ENCODE data around the gene ATP8B1.

Gene ATP8B1

GRCh38 chr18:57794951-57795728, 8.0 kb downstream of the ATP8B1 start:
- no peak overlapping the region for H3K27ac ChIP-seq
- no peak for DNase-seq (ENCODE audit: low read depth, low spot score)

GRCh38 chr18:57793302-57793986, 9.7 kb downstream of the ATP8B1 start:
- H3K27ac ChIP-seq: no peak overlapping the region
- no peak for DNase-seq (ENCODE audit: low read depth, low spot score)

GRCh38 chr18:57792631-57793301, 10.3 kb downstream of the ATP8B1 start:
- DNase-seq (ENCODE audit: low read depth, low spot score): no peak
- H3K27ac ChIP-seq: no peak overlapping the region

- H3K27ac ChIP-seq: no peak overlapping the region
- DNase-seq (ENCODE audit: low read depth, low spot score): no peak
Measured at GRCh38 chr18:57791911-57792310, 11.2 kb downstream of the ATP8B1 start.

GRCh38 chr18:57791192-57791591, 11.9 kb downstream of the ATP8B1 start:
- no peak overlapping the region for H3K27ac ChIP-seq
- DNase-seq (ENCODE audit: low read depth, low spot score): no peak

- no peak for DNase-seq (ENCODE audit: low read depth, low spot score)
- H3K27ac ChIP-seq: no peak overlapping the region
Measured at GRCh38 chr18:57790316-57790715, 12.8 kb downstream of the ATP8B1 start.

GRCh38 chr18:57789759-57790158, 13.4 kb downstream of the ATP8B1 start:
- DNase-seq (ENCODE audit: low read depth, low spot score): no peak
- H3K27ac ChIP-seq: no peak overlapping the region

- H3K27ac ChIP-seq: peak overlapping the region; percentile 24
- no peak for DNase-seq (ENCODE audit: low read depth, low spot score)
Measured at GRCh38 chr18:57789090-57789489, 14.0 kb downstream of the ATP8B1 start.

- H3K27ac ChIP-seq: no peak overlapping the region
Measured at GRCh38 chr18:57787068-57787685, 15.9 kb downstream of the ATP8B1 start.

GRCh38 chr18:57785751-57786437, 17.2 kb downstream of the ATP8B1 start:
- H3K27ac ChIP-seq: no peak overlapping the region
- DNase-seq (ENCODE audit: low read depth, low spot score): no peak

More at GRCh38 chr18:57787068-57787685, 15.9 kb downstream of the ATP8B1 start:
- no peak for DNase-seq (ENCODE audit: low read depth, low spot score)

GRCh38 chr18:57784801-57785114, 18.4 kb downstream of the ATP8B1 start:
- DNase-seq (ENCODE audit: low read depth, low spot score): no peak
- H3K27ac ChIP-seq: no peak overlapping the region

- DNase-seq (ENCODE audit: low read depth, low spot score): no peak
- no peak overlapping the region for H3K27ac ChIP-seq
Measured at GRCh38 chr18:57784034-57784800, 18.9 kb downstream of the ATP8B1 start.

GRCh38 chr18:57782049-57782448, 21.1 kb downstream of the ATP8B1 start:
- H3K27ac ChIP-seq: no peak overlapping the region
- DNase-seq (ENCODE audit: low read depth, low spot score): no peak

- no peak for DNase-seq (ENCODE audit: low read depth, low spot score)
- H3K27ac ChIP-seq: peak overlapping the region; percentile 51
Measured at GRCh38 chr18:57780706-57781347, 22.3 kb downstream of the ATP8B1 start.

GRCh38 chr18:57780318-57780705, 22.8 kb downstream of the ATP8B1 start:
- DNase-seq (ENCODE audit: low read depth, low spot score): no peak

GRCh38 chr18:57776767-57777166, 26.3 kb downstream of the ATP8B1 start:
- no peak for DNase-seq (ENCODE audit: low read depth, low spot score)
- H3K27ac ChIP-seq: peak overlapping the region; percentile 83

More at GRCh38 chr18:57780318-57780705, 22.8 kb downstream of the ATP8B1 start:
- H3K27ac ChIP-seq: peak overlapping the region; percentile 51

GRCh38 chr18:57776354-57776753, 26.8 kb downstream of the ATP8B1 start:
- H3K27ac ChIP-seq: peak overlapping the region; percentile 83
- DNase-seq (ENCODE audit: low read depth, low spot score): no peak

GRCh38 chr18:57775937-57776336, 27.2 kb downstream of the ATP8B1 start:
- peak overlapping the region; percentile 83 for H3K27ac ChIP-seq
- peak; percentile 96 for DNase-seq (ENCODE audit: low read depth, low spot score)

- H3K27ac ChIP-seq: peak overlapping the region; percentile 83
- peak; percentile 54 for DNase-seq (ENCODE audit: low read depth, low spot score)
Measured at GRCh38 chr18:57772387-57772799, 30.7 kb downstream of the ATP8B1 start.
